HepG2 (cell line): ENCODE data around the gene ABCC1. TPM values are rescaled to one million over a fixed set of nuclear protein-coding genes. Genes with fewer than 3 reads are reported as not detected.
A peak's percentile ranks its signal among the peaks of the same experiment; 100 is the strongest.

Source experiments
- ATAC-seq: fragments of 200-7000 bp; cut with Tn5 transposase; 3 replicates; pipeline ENCODE4 v1.9.1; 2020; ENCODE audit warnings: mild to moderate bottlenecking, moderate library complexity
- BruUV-seq: library from RNA; stranded (reverse); fragments of 400-500 nt; replicated peaks from 2 replicates; lab custom pipeline; 2021; lab: Mats Ljungman, UMichigan
- CTCF ChIA-PET: fragments of 300-600 bp; formaldehyde crosslinking; extraction: SDS; loops from one replicate; lab custom pipeline; 2021; ENCODE audit warnings: low total read pairs, inconsistent platforms, low intra/inter-chr PET ratio; lab: Yijun Ruan, JAX
- POLR2A ChIA-PET: fragments of 350-600 bp; sonication (Branson Sonifier 250); formaldehyde crosslinking; loops from one replicate; lab custom pipeline; 2020; ENCODE audit warnings: antibody characterized with exemption, inconsistent platforms; lab: Yijun Ruan, JAX
- DNase-seq: peaks from one replicate; pipeline ENCODE4 v3.0.0-alpha.2; 2015; ENCODE audit warnings: low spot score
- FAIRE-seq: peaks from 3 replicates; lab custom pipeline; 2011; peaks lifted over from hg19 to GRCh38; lab: Jason Lieb, UNC
- H2AFZ ChIP-seq: one replicate; pipeline ENCODE4 v1.6.1; 2011; ENCODE audit warnings: low read length, inconsistent platforms
- H3K27ac ChIP-seq: fragments of 300-600 bp; 3 replicates; pipeline ENCODE4 v1.8.0; 2011; ENCODE audit warnings: mixed run types, mild to moderate bottlenecking, mixed read lengths, low read length, inconsistent platforms; ENCODE audit not compliant: insufficient read depth; ENCODE audit errors: extremely low read length
- H3K27me3 ChIP-seq, 2 experiments: fragments of 200-600 bp in 1 of 2; 2 replicates in 1 of 2; 3 replicates in 1 of 2; pipeline versions ENCODE4 v1.6.0 to v1.8.0; 2011; ENCODE audit warnings: low read length in 2 of 2, mild to moderate bottlenecking in 2 of 2, moderate library complexity in 2 of 2, inconsistent platforms in 1 of 2; ENCODE audit not compliant: insufficient read depth in 2 of 2, control insufficient read depth in 1 of 2
- H3K36me3 ChIP-seq, 2 experiments: fragments of 200-600 bp in 1 of 2; replicated peaks in 1 of 2; 2 replicates in 1 of 2; 3 replicates in 1 of 2; pipeline versions ENCODE4 v1.5.1 to v1.8.0; 2011; ENCODE audit warnings: low read length in 2 of 2, inconsistent platforms in 1 of 2; ENCODE audit not compliant: insufficient read depth in 2 of 2, control insufficient read depth in 1 of 2
- H3K4me1 ChIP-seq: 2 replicates; pipeline ENCODE4 v1.5.1; 2012; ENCODE audit warnings: low read length, inconsistent platforms; ENCODE audit not compliant: insufficient read depth
- H3K4me2 ChIP-seq: 2 replicates; pipeline ENCODE4 v1.6.0; 2011; ENCODE audit warnings: low read depth, low read length, inconsistent platforms
- H3K4me3 ChIP-seq, 3 experiments: fragments of 200-600 bp in 1 of 3; sonication (generic), shearing (Covaris generic) in 1 of 3; replicated peaks in 1 of 3; 2 replicates each; pipeline ENCODE4 v1.5.1; 2011 to 2016; ENCODE audit warnings: low read length in 3 of 3, inconsistent platforms in 2 of 3, low read depth in 2 of 3, mild to moderate bottlenecking in 2 of 3, control low read depth in 1 of 3, mixed read lengths in 1 of 3; ENCODE audit not compliant: insufficient read depth in 1 of 3
- H3K79me2 ChIP-seq: one replicate; pipeline ENCODE4 v1.6.1; 2011; ENCODE audit warnings: low read length, inconsistent platforms; ENCODE audit not compliant: insufficient read depth
- H3K9ac ChIP-seq: 2 replicates; pipeline ENCODE4 v1.6.0; 2011; ENCODE audit warnings: mild to moderate bottlenecking, low read depth, low read length, inconsistent platforms; ENCODE audit not compliant: insufficient read depth
- H3K9me3 ChIP-seq: 2 replicates; pipeline ENCODE4 v1.5.1; 2012; ENCODE audit warnings: mild to moderate bottlenecking, low read length
- H4K20me1 ChIP-seq: 2 replicates; pipeline ENCODE4 v1.6.0; 2011; ENCODE audit warnings: inconsistent platforms, mild to moderate bottlenecking, low read length, moderate library complexity; ENCODE audit not compliant: insufficient read depth
- ATF7 ChIP-seq, 2 experiments: fragments of 450-650 bp in 1 of 2; sonication (generic) in 1 of 2; formaldehyde crosslinking in 1 of 2; IDR thresholded peaks; 2 replicates each; pipeline versions ENCODE4 v1.4.0 to v1.6.1; 2016 to 2020; ENCODE audit warnings: antibody characterized with exemption in 1 of 2, mild to moderate bottlenecking in 1 of 2, missing genetic modification reagents in 1 of 2
- CBX5 ChIP-seq: sonication (generic); formaldehyde crosslinking; IDR thresholded peaks from 2 replicates; pipeline ENCODE4 v1.4.0; 2020; ENCODE audit warnings: missing genetic modification reagents, borderline replicate concordance
- CREB1 ChIP-seq, 2 experiments: fragments of 450-650 bp in 1 of 2; IDR thresholded peaks; 2 replicates each; pipeline ENCODE4 v1.6.1; 2016 to 2017; ENCODE audit warnings: control low read depth in 1 of 2, mild to moderate bottlenecking in 1 of 2, missing compliant biosample characterization in 1 of 2, missing genetic modification characterization in 1 of 2
- EP300 ChIP-seq, 3 experiments: sonication (generic) in 1 of 3; formaldehyde crosslinking in 1 of 3; IDR thresholded peaks; 2 replicates each; pipeline versions ENCODE4 v1.5.1 to v1.6.1; 2011 to 2020; ENCODE audit warnings: low read depth in 2 of 3, low read length in 2 of 3, borderline replicate concordance in 1 of 3, improper control_type of control experiment in 1 of 3, mild to moderate bottlenecking in 1 of 3, missing genetic modification reagents in 1 of 3, moderate library complexity in 1 of 3
- GZF1 ChIP-seq: sonication (generic); formaldehyde crosslinking; IDR thresholded peaks from 2 replicates; pipeline ENCODE4 v1.5.1; 2020; ENCODE audit warnings: mild to moderate bottlenecking, missing genetic modification reagents
- JUNB ChIP-seq: sonication (generic); formaldehyde crosslinking; IDR thresholded peaks from 2 replicates; pipeline ENCODE4 v1.8.0; 2022; ENCODE audit warnings: missing genetic modification reagents, mild to moderate bottlenecking, borderline replicate concordance
- KLF13 ChIP-seq: sonication (generic); formaldehyde crosslinking; IDR thresholded peaks from 2 replicates; pipeline ENCODE4 v1.4.0; 2020; ENCODE audit warnings: mild to moderate bottlenecking, missing genetic modification reagents
- PHF8 ChIP-seq: sonication (generic); formaldehyde crosslinking; IDR thresholded peaks from 2 replicates; pipeline ENCODE4 v1.5.0; 2020; ENCODE audit warnings: missing genetic modification reagents
- ZBTB21 ChIP-seq: sonication (generic); formaldehyde crosslinking; IDR thresholded peaks from 2 replicates; pipeline ENCODE4 v1.4.0; 2020; ENCODE audit warnings: missing genetic modification reagents
- ZBTB7B ChIP-seq: sonication (generic); formaldehyde crosslinking; IDR thresholded peaks from 2 replicates; pipeline ENCODE4 v1.4.0; 2020; ENCODE audit warnings: missing genetic modification reagents
- ZNF282 ChIP-seq: fragments of 450-650 bp; IDR thresholded peaks from 2 replicates; pipeline ENCODE4 v1.6.1; 2018; ENCODE audit not compliant: partially characterized antibody
- ZNF367 ChIP-seq: sonication (generic); formaldehyde crosslinking; IDR thresholded peaks from 2 replicates; pipeline ENCODE4 v1.4.0; 2020; ENCODE audit warnings: missing genetic modification reagents, borderline replicate concordance
- ZNF451 ChIP-seq: sonication (generic); formaldehyde crosslinking; IDR thresholded peaks from 2 replicates; pipeline ENCODE4 v1.5.0; 2020; ENCODE audit warnings: mild to moderate bottlenecking, missing genetic modification reagents
- ZNF768 ChIP-seq: sonication (generic); formaldehyde crosslinking; IDR thresholded peaks from 2 replicates; pipeline ENCODE4 v1.4.0; 2020; ENCODE audit warnings: missing genetic modification reagents
- ZZZ3 ChIP-seq: sonication (generic); formaldehyde crosslinking; IDR thresholded peaks from 2 replicates; pipeline ENCODE4 v1.4.0; 2020; ENCODE audit warnings: missing genetic modification reagents, mild to moderate bottlenecking, borderline replicate concordance
- WGBS: methylation state at CpG from one replicate; pipeline ENCODE4 v1.1.6; 2017; ENCODE audit warnings: low lambda C conversion rate; 5-methylcytosine and 5-hydroxymethylcytosine counted together
- in situ Hi-C: cut with HindIII; loops from 2 replicates; pipeline ENCODE4 v1.10.0; 2017; ENCODE audit warnings: low pct_unique_long_range_greater_than_20kb; ENCODE audit not compliant: extremely low pct_ligation_motif_present
- intact Hi-C: fragments of 100-400 bp; cut with micrococcal nuclease; formaldehyde crosslinking; loops from one replicate; pipeline ENCODE4 v1.10.0; 2022; ENCODE audit not compliant: unreplicated experiment
- polyA plus RNA-seq, 8 experiments: library from polyadenylated mRNA; depleted of rRNA in 3 of 8; stranded (reverse) in 7 of 8; unstranded in 1 of 8; fragments of >200 nt; fragmentation: Illumina TruSeq in 4 of 8; extraction: Trizol in 4 of 8; gene quantifications; 2 replicates each; pipeline versions ENCODE4 v1.2.1 to v1.2.3, GENCODE V29; 2011 to 2016; ENCODE audit warnings: low read depth in 4 of 8, missing spikeins in 1 of 8, mixed read lengths in 1 of 8; ENCODE audit not compliant: insufficient read depth in 1 of 8
- total RNA-seq, 5 experiments: library from RNA; depleted of rRNA; stranded (reverse); fragments of >200 nt; fragmentation: Illumina TruSeq; extraction: Trizol; gene quantifications; 2 replicates each; pipeline ENCODE4 v1.2.3, GENCODE V29; 2016; ENCODE audit warnings: low read depth in 1 of 5
- TF ChIP-seq, protein P1 (sequence below): sonication (generic); formaldehyde crosslinking; IDR thresholded peaks from 2 replicates; pipeline ENCODE4 v1.4.0; 2020; ENCODE audit warnings: mild to moderate bottlenecking, missing genetic modification reagents
- TF ChIP-seq, protein P2 (sequence below): sonication (generic); formaldehyde crosslinking; IDR thresholded peaks from 2 replicates; pipeline ENCODE4 v1.8.1; 2022; ENCODE audit warnings: mild to moderate bottlenecking, missing genetic modification reagents
- TF ChIP-seq, protein P3 (sequence below): IDR thresholded peaks from 2 replicates; pipeline ENCODE4 v1.6.1; 2016; ENCODE audit warnings: low read depth

The ABCC1 gene
- total and polyA plus RNA-seq, 2 of the 13 experiments (the other 11 are each of a cell fraction or from before 2014, with no cell fraction given): 13.0 to 30.6 TPM

DNA sequence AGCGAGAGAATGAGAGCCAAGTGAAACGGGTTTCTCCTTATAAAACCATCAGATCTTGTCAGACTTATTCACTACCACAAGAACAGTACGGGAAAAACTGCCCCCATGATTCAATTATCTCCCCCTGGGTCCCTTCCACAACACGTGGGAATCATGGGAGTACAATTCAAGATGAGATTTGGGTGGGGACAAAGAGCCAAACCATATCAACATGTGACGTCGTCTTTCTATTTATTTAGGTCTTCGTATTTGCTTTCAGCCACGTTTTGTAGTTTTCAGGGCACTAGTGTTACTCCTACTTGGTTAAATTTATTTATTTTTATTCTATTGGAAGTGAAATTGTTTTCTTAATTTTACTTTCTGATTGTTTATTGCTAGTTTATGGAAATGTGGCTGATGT, 33.1 kb upstream of the ABCC1 start:
- BruUV-seq: no TSS peak
- ATAC-seq: no peak
- no peak for TF ChIP-seq ZBTB21 (CRISPR knock-in tag)
- no peak for TF ChIP-seq GZF1
- TF ChIP-seq JUNB (CRISPR knock-in tag): no peak
- TF ChIP-seq, protein P1, sequence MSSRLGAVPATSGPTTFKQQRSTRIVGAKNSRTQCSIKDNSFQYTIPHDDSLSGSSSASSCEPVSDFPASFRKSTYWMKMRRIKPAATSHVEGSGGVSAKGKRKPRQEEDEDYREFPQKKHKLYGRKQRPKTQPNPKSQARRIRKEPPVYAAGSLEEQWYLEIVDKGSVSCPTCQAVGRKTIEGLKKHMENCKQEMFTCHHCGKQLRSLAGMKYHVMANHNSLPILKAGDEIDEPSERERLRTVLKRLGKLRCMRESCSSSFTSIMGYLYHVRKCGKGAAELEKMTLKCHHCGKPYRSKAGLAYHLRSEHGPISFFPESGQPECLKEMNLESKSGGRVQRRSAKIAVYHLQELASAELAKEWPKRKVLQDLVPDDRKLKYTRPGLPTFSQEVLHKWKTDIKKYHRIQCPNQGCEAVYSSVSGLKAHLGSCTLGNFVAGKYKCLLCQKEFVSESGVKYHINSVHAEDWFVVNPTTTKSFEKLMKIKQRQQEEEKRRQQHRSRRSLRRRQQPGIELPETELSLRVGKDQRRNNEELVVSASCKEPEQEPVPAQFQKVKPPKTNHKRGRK (CRISPR knock-in tag): no peak
- TF ChIP-seq EP300 (IDR thresholded peaks at IDR 0.05; ENCODE audit: low read depth in 2 of 2, low read length in 2 of 2): no peak
- TF ChIP-seq EP300 (CRISPR knock-in tag; IDR thresholded peaks at IDR 0.05; ENCODE audit: borderline replicate concordance): no peak
- no peak for TF ChIP-seq CBX5 (CRISPR knock-in tag)
- TF ChIP-seq, protein P2, sequence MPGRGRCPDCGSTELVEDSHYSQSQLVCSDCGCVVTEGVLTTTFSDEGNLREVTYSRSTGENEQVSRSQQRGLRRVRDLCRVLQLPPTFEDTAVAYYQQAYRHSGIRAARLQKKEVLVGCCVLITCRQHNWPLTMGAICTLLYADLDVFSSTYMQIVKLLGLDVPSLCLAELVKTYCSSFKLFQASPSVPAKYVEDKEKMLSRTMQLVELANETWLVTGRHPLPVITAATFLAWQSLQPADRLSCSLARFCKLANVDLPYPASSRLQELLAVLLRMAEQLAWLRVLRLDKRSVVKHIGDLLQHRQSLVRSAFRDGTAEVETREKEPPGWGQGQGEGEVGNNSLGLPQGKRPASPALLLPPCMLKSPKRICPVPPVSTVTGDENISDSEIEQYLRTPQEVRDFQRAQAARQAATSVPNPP (CRISPR knock-in tag): no peak
- peak; percentile 93 for TF ChIP-seq ATF7 (IDR thresholded peaks at IDR 0.05)
- no peak for TF ChIP-seq ATF7 (CRISPR knock-in tag; IDR thresholded peaks at IDR 0.05)
- no peak for TF ChIP-seq ZNF367
- TF ChIP-seq, protein P3, sequence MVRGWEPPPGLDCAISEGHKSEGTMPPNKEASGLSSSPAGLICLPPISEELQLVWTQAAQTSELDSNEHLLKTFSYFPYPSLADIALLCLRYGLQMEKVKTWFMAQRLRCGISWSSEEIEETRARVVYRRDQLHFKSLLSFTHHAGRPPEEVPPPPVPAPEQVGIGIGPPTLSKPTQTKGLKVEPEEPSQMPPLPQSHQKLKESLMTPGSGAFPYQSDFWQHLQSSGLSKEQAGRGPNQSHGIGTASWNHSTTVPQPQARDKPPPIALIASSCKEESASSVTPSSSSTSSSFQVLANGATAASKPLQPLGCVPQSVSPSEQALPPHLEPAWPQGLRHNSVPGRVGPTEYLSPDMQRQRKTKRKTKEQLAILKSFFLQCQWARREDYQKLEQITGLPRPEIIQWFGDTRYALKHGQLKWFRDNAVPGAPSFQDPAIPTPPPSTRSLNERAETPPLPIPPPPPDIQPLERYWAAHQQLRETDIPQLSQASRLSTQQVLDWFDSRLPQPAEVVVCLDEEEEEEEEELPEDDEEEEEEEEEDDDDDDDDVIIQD (CRISPR knock-in tag): no peak
- TF ChIP-seq KLF13 (CRISPR knock-in tag): no peak
- no peak for TF ChIP-seq ZNF768 (CRISPR knock-in tag)
- TF ChIP-seq PHF8 (CRISPR knock-in tag): no peak
- no peak for TF ChIP-seq ZBTB7B (CRISPR knock-in tag)
- TF ChIP-seq ZNF282: no peak
- no peak for TF ChIP-seq ZNF451 (CRISPR knock-in tag)
- TF ChIP-seq ZZZ3 (CRISPR knock-in tag): no peak
- peak; percentile 58; the same call in 1 of the 2 replicates for TF ChIP-seq CREB1 (IDR thresholded peaks at IDR 0.05)
- TF ChIP-seq CREB1 (CRISPR knock-in tag; IDR thresholded peaks at IDR 0.05): no peak

More for the DNA sequence above, 33.1 kb upstream of the ABCC1 start:
- intact Hi-C loops (no loop called here), in situ Hi-C loops (no loop called here)
- Histone ChIP-seq H3K4me3 (no peak overlapping the region), H3K27ac (no peak overlapping the region), H3K4me2 (no peak overlapping the region), H2AFZ (no peak overlapping the region), H3K79me2 (no peaks in the 10 kb centered on the region), H4K20me1 (no peaks in the 10 kb centered on the region), H3K9me3 (no peaks in the 10 kb centered on the region), H3K27me3 (no peaks in the 10 kb centered on the region; a peak in 1 of 5 replicates), H3K9ac (no peak overlapping the region), H3K4me1 (peaks cover 17% of the 10 kb centered on the region), H3K36me3 (no peaks in the 10 kb centered on the region)
- WGBS: 47% methylated on average over 8 of the region's 8 CpGs
- POLR2A ChIA-PET: no interaction called here
- no peak for FAIRE-seq
- no peak for DNase-seq
- CTCF ChIA-PET: no interaction called here
